Right cardiac atrium (tissue), 5 donors: Measurements from ENCODE around the gene NFKBIL1. TPM values are rescaled to one million over a fixed set of nuclear protein-coding genes. Genes with fewer than 3 reads are reported as not detected.

Experiments used
- ATAC-seq, 2 donors: fragments of 200-7000 bp; cut with Tn5 transposase; one replicate each; pipeline versions ENCODE4 v1.8.0 to v1.9.1; 2020; ENCODE audit warnings: moderate library complexity in 2 of 2, mild to moderate bottlenecking in 1 of 2
- DNase-seq, 3 donors: peaks; one replicate each; pipeline ENCODE4 v3.0.0-alpha.2; 2020
- H3K27ac ChIP-seq: one replicate; pipeline ENCODE4 v1.5.1; 2013; ENCODE audit warnings: mild to moderate bottlenecking, low read length, control low read depth, moderate library complexity
- H3K27me3 ChIP-seq: one replicate; pipeline ENCODE4 v1.6.1; 2013; ENCODE audit not compliant: control insufficient read depth, insufficient read depth
- H3K4me1 ChIP-seq: one replicate; pipeline ENCODE4 v1.6.1; 2013; ENCODE audit warnings: low read length; ENCODE audit not compliant: control insufficient read depth, insufficient read depth
- H3K4me3 ChIP-seq: one replicate; pipeline ENCODE4 v1.5.1; 2013; ENCODE audit warnings: low read length, control low read depth
- H3K9me3 ChIP-seq: one replicate; pipeline ENCODE4 v1.6.1; 2013; ENCODE audit warnings: low read length; ENCODE audit not compliant: control insufficient read depth
- WGBS: extraction: QIAGEN DNeasy Blood & Tissue Kit; methylation state at CpG from one replicate; pipeline ENCODE4 v1.1.7; 2013; 5-methylcytosine and 5-hydroxymethylcytosine counted together
- intact Hi-C, 4 donors: fragments of 100-400 bp; cut with DNase I; formaldehyde crosslinking; loops; one replicate each; pipeline versions ENCODE4 v1.11.0 to v1.14.0; 2022 to 2023
- polyA plus RNA-seq: library from polyadenylated mRNA; stranded (reverse); fragments of 200-250 nt; gene quantifications from one replicate; pipeline ENCODE4 v1.2.3, GENCODE V29; 2013
- total RNA-seq, 4 donors: library from RNA; stranded (reverse); fragmentation: NEBNext Ultra II Directional; extraction: Animal tissue kit (Norgen Biotek cat#: 25700); gene quantifications; one replicate each; pipeline ENCODE4 v1.2.1, GENCODE V29; 2021
- donor health status: healthy with polysubstance abuse.
- donor health status: DM: no; HTN: yes; CAD: no.
- donor health status: DM: no; HTN: no; CAD: no.
- donor health status: DM: no; HTN: yes; CAD: no; lungs with severe emphysema.
- donor health status: DM: yes; HTN: yes; CAD: no.

NFKBIL1 gene
- total and polyA plus RNA-seq, 5 donors: 12.2 to 19.3 (median 16.2) TPM

DNA sequence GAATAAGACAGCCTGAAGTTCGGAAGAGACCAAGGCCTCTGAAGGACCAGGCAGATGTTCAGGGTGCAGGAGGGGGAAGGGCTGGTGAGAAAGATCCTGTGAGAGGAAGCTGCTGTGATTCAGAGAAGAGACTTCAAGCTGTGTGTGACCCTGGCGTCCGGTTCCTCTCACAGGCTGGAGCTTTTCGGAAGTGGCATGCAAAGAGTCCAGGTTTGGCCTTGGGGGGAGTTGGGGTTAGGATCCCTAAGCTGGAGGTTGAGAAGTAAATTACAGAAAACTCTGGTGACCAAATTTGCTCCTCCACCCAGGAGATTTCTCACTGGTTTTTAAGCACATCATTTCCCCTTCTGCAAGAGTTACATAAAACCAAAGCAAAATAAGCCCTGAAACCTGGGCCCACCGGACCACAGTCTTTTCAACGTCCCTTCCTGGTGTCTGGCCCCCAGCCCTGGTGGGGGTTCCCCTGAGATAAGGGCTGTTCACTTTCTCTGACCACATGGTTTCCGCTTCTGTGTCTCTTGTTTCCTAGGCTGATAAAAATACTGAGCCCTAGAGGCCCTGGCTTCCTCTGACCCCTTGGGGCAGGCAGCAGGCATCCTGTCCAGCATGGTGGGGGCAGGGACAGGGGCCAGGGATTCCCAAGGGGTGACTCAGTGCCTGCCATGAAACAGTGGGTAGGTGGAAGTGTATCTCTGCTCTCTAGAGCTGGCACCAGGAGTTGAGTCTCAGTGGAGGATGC is 12.7 kb downstream of the NFKBIL1 start:
- DNase-seq (peak; percentile 75 to 87 (median 87)), ATAC-seq (peak; percentile 88 to 96)
- H3K27me3 ChIP-seq: no peaks in the 10 kb centered on the region
- H3K9me3 ChIP-seq: no peaks in the 10 kb centered on the region
- intact Hi-C loops: no loop called here
- 38% methylated on average over 7 of the region's 7 CpGs for WGBS
- H3K4me3 ChIP-seq: no peak overlapping the region
- peak overlapping the region; percentile 50 for H3K27ac ChIP-seq
- peaks cover 18% of the 10 kb centered on the region for H3K4me1 ChIP-seq

DNA sequence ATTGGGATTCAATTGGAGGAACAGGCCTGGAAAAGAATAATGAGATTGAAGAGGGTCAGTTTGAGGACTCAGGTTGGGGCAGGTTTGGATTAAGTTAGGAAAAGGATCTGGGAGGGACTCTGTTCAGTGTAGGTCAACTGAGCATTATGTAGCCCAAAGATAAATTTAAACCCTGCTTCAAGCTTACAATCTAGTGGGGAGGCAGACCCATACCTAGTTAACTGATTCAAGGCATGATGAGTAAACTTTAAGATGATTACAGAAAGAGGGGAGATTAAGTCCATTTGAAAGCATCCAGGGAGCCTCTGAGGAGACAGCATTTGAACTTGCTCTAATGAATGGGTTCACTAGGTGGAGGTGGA is 13.3 kb downstream of the NFKBIL1 start:
- Histone ChIP-seq H3K27ac (peak overlapping the region; percentile 35), H3K4me1 (peaks cover 18% of the 10 kb centered on the region), H3K4me3 (no peak overlapping the region), H3K9me3 (no peaks in the 10 kb centered on the region), H3K27me3 (no peaks in the 10 kb centered on the region)
- no peak for DNase-seq
- ATAC-seq: no peak
- intact Hi-C loops: no loop called here

DNA sequence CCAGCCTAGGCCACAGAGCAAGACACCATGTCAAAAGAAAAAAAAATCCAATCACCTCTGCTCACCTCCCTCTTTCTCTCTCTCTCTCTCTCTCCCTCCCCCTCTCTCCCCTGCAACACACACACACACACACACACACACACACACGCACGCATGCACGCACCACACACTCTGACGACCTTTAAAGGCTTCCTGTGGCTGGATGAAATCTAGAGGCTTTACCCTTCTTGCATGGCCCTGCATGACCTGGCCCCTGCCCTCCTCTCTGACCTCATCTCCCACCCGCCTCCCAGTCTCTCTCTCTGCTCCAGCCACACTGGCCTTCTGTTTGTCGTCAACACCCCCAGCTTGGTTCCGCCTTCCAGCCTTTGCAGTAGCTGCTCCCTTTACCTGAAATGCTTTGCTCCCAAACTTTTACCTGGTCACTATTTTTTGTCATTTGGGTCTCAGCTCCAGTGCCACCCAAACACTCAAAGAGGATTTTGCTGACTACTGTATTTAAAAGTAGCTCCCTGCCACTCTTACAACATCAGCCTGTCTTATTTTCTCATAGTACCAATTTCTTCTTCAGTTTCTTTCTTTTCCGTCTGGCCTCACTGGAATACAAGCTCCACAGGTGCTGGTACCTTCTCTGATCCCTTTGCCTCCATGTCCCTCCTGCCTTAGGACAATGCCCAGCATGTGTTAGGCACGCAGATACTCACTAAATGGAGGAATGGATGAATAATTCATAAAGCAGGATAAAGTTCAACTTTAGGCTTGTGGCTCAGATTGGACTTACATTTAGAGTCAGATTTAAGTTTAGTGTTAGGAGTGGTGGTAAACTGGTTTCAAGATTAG is 20.3 kb downstream of the NFKBIL1 start:
- Histone ChIP-seq H3K27ac (no peak overlapping the region), H3K9me3 (no peaks in the 10 kb centered on the region), H3K27me3 (no peaks in the 10 kb centered on the region), H3K4me3 (no peak overlapping the region), H3K4me1 (no peaks in the 10 kb centered on the region)
- no peak for DNase-seq
- 46% methylated on average over 9 of the region's 9 CpGs for WGBS
- intact Hi-C loops: no loop called here
- ATAC-seq: no peak

DNA sequence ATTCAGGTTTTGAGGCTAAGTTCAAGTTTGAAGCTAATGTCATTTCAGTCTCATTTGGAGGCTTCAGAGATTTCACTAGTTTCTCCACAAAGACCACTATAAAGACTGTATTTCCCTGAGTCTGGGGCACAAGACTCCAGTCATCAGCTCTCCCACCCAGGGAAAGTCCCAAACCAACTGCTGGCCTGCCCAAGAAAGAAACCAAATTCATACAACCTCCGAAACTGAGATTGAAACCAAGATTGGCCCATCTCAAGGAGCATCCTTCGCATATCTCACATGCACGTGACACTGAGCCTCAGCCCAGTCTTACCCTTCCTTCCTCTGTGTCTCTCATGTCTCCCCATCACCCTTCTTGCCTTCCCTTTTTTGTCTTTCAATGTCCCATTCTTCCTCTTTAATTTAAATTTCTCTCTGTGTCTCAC is 21.1 kb downstream of the NFKBIL1 start:
- no peak overlapping the region for H3K27ac ChIP-seq
- intact Hi-C loops: no loop called here
- DNase-seq (no peak), ATAC-seq (peak in 1 of 2 donors; percentile 32)
- 70% methylated on average over 3 of the region's 3 CpGs for WGBS
- no peak overlapping the region for H3K4me3 ChIP-seq
- no peaks in the 10 kb centered on the region for H3K9me3 ChIP-seq
- no peaks in the 10 kb centered on the region for H3K4me1 ChIP-seq
- H3K27me3 ChIP-seq: no peaks in the 10 kb centered on the region

DNA sequence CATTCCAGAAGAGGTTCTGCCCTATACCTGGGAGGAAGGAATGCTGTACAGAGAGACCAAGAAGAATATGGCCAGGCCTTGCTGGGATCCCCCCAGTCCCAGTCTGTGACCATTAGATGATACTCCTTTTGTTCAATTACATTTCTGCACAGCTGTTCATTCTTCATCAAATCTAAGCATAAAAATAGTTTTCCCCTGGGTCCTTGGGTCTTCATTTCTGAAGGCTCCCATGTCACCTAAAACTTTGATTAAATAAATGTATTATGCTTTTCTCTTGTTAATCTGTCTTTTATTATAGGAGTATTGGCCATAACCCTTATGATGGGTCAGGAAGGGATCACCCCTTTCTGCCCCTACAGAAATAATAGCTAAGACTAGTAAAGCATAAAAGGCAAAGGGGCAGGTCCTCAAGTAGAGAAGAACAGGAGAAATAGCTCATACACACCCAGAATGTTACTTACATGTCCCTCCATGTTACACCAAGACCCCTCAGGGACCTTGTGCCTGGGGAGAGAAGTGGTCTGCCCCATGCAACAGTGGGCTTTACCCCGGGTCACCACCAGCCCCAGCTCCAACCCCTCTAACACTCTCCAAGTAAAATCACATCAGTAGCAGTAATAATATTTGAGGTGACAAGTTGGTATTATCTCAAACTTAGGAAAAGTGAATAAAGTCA is 22.6 kb downstream of the NFKBIL1 start:
- no peaks in the 10 kb centered on the region for H3K27me3 ChIP-seq

DNA sequence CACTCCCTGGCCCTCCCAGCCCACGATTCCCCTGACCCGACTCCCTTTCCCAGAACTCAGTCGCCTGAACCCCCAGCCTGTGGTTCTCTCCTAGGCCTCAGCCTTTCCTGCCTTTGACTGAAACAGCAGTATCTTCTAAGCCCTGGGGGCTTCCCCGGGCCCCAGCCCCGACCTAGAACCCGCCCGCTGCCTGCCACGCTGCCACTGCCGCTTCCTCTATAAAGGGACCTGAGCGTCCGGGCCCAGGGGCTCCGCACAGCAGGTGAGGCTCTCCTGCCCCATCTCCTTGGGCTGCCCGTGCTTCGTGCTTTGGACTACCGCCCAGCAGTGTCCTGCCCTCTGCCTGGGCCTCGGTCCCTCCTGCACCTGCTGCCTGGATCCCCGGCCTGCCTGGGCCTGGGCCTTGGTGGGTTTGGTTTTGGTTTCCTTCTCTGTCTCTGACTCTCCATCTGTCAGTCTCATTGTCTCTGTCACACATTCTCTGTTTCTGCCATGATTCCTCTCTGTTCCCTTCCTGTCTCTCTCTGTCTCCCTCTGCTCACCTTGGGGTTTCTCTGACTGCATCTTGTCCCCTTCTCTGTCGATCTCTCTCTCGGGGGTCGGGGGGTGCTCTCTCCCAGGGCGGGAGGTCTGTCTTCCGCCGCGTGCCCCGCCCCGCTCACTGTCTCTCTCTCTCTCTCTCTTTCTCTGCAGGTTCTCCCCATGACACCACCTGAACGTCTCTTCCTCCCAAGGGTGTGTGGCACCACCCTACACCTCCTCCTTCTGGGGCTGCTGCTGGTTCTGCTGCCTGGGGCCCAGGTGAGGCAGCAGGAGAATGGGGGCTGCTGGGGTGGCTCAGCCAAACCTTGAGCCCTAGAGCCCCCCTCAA is 24.9 kb downstream of the NFKBIL1 start, which contains the start of gene LTA:
Gene LTA (plus strand): TSS at position 249 of the 871 bp plus-strand sequence. CDS start 454 bp downstream, at position 703.
- DNase-seq (no peak), ATAC-seq (no peak)
- 87% methylated on average over 27 of the region's 27 CpGs for WGBS
- Histone ChIP-seq H3K27ac (no peak within 1 kb of the TSS), H3K4me1 (no peaks in the 10 kb centered on the region), H3K9me3 (no peaks in the 10 kb centered on the region), H3K27me3 (no peaks in the 10 kb centered on the region), H3K4me3 (no peak within 1 kb of the TSS)
- intact Hi-C loops: no loop called here

More for the DNA sequence above, 22.6 kb downstream of the NFKBIL1 start:
- no peaks in the 10 kb centered on the region for H3K4me1 ChIP-seq
- no peaks in the 10 kb centered on the region for H3K9me3 ChIP-seq
- H3K27ac ChIP-seq: no peak overlapping the region
- WGBS: 76% methylated on average over 1 of the region's 1 CpG
- no peak overlapping the region for H3K4me3 ChIP-seq
- ATAC-seq (no peak), DNase-seq (no peak)
- intact Hi-C loops: no loop called here

DNA sequence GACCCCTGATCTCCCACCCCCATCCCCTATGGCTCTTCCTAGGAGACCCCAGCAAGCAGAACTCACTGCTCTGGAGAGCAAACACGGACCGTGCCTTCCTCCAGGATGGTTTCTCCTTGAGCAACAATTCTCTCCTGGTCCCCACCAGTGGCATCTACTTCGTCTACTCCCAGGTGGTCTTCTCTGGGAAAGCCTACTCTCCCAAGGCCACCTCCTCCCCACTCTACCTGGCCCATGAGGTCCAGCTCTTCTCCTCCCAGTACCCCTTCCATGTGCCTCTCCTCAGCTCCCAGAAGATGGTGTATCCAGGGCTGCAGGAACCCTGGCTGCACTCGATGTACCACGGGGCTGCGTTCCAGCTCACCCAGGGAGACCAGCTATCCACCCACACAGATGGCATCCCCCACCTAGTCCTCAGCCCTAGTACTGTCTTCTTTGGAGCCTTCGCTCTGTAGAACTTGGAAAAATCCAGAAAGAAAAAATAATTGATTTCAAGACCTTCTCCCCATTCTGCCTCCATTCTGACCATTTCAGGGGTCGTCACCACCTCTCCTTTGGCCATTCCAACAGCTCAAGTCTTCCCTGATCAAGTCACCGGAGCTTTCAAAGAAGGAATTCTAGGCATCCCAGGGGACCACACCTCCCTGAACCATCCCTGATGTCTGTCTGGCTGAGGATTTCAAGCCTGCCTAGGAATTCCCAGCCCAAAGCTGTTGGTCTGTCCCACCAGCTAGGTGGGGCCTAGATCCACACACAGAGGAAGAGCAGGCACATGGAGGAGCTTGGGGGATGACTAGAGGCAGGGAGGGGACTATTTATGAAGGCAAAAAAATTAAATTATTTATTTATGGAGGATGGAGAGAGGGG is 26.1 kb downstream of the NFKBIL1 start:
- no peaks in the 10 kb centered on the region for H3K9me3 ChIP-seq
- ATAC-seq: no peak
- H3K27me3 ChIP-seq: no peaks in the 10 kb centered on the region
- H3K4me1 ChIP-seq: no peaks in the 10 kb centered on the region
- intact Hi-C loops: no loop called here
- no peak overlapping the region for H3K4me3 ChIP-seq
- no peak overlapping the region for H3K27ac ChIP-seq
- DNase-seq: no peak
- WGBS: 89% methylated on average over 9 of the region's 9 CpGs

DNA sequence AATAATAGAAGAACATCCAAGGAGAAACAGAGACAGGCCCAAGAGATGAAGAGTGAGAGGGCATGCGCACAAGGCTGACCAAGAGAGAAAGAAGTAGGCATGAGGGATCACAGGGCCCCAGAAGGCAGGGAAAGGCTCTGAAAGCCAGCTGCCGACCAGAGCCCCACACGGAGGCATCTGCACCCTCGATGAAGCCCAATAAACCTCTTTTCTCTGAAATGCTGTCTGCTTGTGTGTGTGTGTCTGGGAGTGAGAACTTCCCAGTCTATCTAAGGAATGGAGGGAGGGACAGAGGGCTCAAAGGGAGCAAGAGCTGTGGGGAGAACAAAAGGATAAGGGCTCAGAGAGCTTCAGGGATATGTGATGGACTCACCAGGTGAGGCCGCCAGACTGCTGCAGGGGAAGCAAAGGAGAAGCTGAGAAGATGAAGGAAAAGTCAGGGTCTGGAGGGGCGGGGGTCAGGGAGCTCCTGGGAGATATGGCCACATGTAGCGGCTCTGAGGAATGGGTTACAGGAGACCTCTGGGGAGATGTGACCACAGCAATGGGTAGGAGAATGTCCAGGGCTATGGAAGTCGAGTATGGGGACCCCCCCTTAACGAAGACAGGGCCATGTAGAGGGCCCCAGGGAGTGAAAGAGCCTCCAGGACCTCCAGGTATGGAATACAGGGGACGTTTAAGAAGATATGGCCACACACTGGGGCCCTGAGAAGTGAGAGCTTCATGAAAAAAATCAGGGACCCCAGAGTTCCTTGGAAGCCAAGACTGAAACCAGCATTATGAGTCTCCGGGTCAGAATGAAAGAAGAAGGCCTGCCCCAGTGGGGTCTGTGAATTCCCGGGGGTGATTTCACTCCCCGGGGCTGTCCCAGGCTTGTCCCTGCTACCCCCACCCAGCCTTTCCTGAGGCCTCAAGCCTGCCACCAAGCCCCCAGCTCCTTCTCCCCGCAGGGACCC is 27.0 kb downstream of the NFKBIL1 start:
- intact Hi-C loops: no loop called here
- WGBS: 81% methylated on average over 14 of the region's 14 CpGs

DNA sequence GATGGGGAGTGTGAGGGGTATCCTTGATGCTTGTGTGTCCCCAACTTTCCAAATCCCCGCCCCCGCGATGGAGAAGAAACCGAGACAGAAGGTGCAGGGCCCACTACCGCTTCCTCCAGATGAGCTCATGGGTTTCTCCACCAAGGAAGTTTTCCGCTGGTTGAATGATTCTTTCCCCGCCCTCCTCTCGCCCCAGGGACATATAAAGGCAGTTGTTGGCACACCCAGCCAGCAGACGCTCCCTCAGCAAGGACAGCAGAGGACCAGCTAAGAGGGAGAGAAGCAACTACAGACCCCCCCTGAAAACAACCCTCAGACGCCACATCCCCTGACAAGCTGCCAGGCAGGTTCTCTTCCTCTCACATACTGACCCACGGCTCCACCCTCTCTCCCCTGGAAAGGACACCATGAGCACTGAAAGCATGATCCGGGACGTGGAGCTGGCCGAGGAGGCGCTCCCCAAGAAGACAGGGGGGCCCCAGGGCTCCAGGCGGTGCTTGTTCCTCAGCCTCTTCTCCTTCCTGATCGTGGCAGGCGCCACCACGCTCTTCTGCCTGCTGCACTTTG is 28.0 kb downstream of the NFKBIL1 start, which contains the start of gene TNF:
Gene TNF (plus strand): TSS at position 231 of the 567 bp plus-strand sequence. CDS start 177 bp downstream, at position 408.
- H3K9me3 ChIP-seq: no peaks in the 10 kb centered on the region
- H3K4me1 ChIP-seq: no peaks in the 10 kb centered on the region
- H3K27me3 ChIP-seq: no peaks in the 10 kb centered on the region
- H3K4me3 ChIP-seq: peak within 1 kb of the TSS; percentile 34
- ATAC-seq (peak; percentile 32 to 65), DNase-seq (peak; percentile 46 to 79 (median 71))
- intact Hi-C loops: no loop called here
- WGBS: 53% methylated on average over 19 of the region's 19 CpGs
- H3K27ac ChIP-seq: peak within 1 kb of the TSS; percentile 22

More for the DNA sequence above, 27.0 kb downstream of the NFKBIL1 start:
- no peak for ATAC-seq
- Histone ChIP-seq H3K4me3 (no peak overlapping the region), H3K27me3 (no peaks in the 10 kb centered on the region), H3K27ac (no peak overlapping the region), H3K9me3 (no peaks in the 10 kb centered on the region), H3K4me1 (no peaks in the 10 kb centered on the region)
- DNase-seq: no peak
